ENCODE measurements around the gene PELI2.

- TF ChIP-seq CTCF (IDR thresholded peaks at IDR 0.05; ENCODE audit: low read length) = no peak
- no peak for TF ChIP-seq EZH2 (optimal IDR thresholded peaks at IDR 0.05; ENCODE audit: low read depth, low read length)
- no peak for TF ChIP-seq EZH2phosphoT487 (IDR thresholded peaks at IDR 0.05; ENCODE audit: low read length)
Measured at GRCh38 chr14:56208520-56208919, 90.3 kb downstream of the PELI2 start.
